Stimulated activated CD8-positive, alpha-beta memory T cell treated with anti-CD3 and anti-CD28 coated beads, Interleukin-2, amount 100 ng/mL, for 48 hours (primary cell): Measurements from ENCODE around the gene STIL.
"Not testable (repeated sequence)": the region's sequence is repeated elsewhere in the genome, so short reads cannot be mapped to it uniquely, and the experiment has no call there.

Experiments used
- DNase-seq, 2 donors: peaks; one replicate each; pipeline ENCODE4 v3.0.0-alpha.2; 2020; ENCODE audit warnings: low read depth in 2 of 2

The STIL gene

DNA sequence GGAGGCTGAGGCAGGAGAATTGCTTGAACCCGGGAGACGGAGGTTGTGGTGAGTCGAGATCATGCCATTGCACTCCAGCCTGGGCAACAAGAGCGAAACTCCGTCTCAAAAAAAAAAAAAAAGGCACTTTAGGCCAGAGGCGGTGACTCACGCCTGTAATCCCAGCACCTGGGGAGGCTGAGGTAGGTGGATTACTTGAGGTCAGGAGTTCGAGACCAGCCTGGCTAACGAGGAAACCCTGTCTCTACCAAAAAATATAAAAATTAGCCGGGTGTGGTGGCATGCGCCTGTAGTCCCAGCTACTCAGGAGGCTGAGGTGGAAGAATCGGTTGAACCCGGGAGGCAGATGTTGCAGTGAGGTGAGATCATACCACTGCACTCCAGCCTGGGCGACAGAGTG, 6.0 kb upstream of the STIL start:
- DNase-seq = not testable (repeated sequence)

- DNase-seq = no peak
Measured at GRCh38 chr1:47317841-47318240, 3.9 kb upstream of the STIL start.

GRCh38 chr1:47309427-47309826, 4.5 kb downstream of the STIL start:
- DNase-seq = no peak

DNA sequence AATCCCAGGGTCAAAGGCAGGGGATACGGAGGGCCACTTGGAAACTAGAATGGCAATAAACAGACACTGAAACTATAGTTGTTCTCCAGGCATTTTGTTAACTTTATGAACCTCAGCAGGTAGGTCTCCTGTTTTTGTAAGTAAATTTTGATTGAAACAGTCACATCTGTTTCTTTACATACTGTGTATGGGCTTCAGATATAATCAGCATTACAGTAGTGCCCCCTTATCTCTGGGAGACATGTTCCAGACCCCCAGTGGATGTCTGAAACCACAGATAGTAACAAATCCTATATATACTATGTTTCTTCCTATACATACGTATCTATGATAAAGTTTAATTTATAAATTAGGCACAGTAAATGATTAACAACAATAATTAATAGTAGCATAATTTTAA, 11.5 kb downstream of the STIL start:
- DNase-seq = no peak

DNA sequence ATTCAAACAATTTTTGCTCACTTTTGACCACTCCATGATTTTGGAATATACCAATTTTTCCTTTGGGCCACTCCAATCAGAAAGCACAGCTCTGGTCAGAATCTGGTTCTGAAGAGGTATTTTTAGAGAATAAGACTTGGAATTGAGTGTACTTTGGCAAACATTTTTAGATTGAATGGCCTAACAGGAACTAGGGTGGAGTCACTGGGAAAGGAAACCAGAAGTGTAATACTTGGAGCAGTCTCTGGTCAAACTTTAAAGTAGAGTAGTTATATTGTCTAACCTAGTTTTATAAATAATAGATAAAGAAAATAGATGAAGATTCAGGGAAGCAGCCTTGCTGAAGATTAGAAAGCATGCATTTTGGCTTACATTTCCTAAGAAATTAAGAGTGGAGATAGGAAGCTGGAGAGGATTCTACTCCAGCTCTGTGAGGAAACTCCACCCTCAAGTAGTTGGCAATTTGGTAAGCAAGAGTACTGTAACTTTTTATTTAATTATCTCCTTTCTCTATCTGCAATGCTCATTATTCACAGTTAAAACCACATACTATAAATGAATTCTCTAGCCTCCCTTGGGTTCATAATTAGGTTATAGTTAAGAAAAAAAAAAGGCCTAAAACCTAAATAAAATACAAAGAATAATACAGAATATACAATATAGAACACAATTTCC, 15.8 kb downstream of the STIL start:
- no peak for DNase-seq

GRCh38 chr1:47295579-47295978, 18.4 kb downstream of the STIL start:
- DNase-seq = no peak

DNA sequence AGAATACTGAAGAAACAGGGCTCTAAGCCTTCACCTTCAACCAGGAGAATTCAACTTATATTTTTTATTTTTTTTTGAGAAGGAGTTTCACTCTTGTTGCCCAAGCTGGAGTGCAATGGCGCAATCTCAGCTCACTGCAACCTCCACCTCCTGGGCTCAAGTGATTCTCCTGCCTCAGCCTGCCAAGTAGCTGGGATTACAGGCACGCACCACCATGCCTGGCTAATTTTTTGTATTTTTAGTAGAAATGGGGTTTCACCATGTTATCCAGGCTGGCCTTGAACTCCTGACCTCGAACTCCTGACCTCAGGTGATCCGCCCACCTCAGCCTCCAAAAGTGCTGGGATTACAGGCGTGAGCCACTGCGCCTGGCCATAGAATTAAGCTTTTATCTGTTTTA, 19.1 kb downstream of the STIL start:
- DNase-seq = not testable (repeated sequence)

DNA sequence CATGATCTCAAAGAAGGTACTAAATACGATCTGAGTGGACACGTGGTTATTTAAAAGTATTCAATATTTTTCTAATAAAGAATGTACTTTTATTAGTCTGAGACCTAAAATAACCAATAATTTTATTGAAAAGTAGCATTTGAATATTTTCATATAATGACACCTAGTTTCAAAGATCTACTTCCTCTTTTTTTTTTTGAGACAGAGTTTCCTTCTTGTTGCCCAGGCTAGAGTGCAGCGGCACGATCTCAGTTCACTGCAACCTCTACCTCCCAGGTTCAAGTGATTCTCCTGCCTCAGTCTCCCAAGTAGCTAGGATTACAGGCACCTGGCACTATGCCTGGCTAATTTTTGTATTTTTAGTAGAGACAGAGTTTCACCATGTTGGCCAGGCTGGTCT, 25.8 kb downstream of the STIL start:
- not testable (repeated sequence) for DNase-seq

DNA sequence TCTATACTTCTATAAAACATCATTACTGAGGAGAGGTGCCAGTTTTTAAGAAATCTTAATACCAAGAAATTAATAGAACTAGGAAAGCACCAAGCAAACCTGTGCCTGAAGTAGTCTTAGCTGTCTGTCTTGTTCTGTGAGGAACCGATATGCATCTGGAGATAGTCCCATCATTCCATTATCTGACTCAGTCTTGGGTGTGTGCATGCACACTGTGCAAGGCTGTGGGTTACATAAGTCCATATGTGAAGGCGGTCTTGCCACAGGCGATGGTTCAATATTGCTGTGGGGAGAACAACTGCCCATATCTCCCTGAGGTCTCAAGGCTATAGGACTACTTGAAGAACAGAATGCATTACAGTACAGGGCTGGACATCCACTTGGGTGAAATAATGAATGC, 33.8 kb downstream of the STIL start:
- no peak for DNase-seq

- DNase-seq = no peak
Measured at GRCh38 chr1:47276850-47277249, 37.1 kb downstream of the STIL start.

DNA sequence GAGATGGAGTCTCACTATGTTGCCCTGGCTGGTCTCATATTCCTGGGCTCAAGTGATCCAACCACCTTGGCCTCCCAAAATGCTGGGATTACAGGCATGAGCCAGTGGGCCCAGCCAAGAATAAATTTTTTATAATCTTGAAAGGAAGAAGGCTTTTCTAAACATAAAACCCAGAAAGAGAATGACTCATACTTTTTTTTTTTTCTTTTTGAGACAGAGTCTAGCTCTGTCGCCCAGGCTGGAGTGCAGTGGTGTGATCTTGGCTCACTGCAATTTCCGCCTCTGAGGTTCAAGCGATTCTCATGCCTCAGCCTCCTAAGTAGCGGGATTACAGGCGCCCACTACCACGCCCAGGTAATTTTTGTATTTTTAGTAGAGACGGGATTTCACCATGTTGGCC, 38.1 kb downstream of the STIL start:
- not testable (repeated sequence) for DNase-seq

- DNase-seq = not testable (repeated sequence)
Measured at GRCh38 chr1:47265529-47265928, 48.4 kb downstream of the STIL start.

DNA sequence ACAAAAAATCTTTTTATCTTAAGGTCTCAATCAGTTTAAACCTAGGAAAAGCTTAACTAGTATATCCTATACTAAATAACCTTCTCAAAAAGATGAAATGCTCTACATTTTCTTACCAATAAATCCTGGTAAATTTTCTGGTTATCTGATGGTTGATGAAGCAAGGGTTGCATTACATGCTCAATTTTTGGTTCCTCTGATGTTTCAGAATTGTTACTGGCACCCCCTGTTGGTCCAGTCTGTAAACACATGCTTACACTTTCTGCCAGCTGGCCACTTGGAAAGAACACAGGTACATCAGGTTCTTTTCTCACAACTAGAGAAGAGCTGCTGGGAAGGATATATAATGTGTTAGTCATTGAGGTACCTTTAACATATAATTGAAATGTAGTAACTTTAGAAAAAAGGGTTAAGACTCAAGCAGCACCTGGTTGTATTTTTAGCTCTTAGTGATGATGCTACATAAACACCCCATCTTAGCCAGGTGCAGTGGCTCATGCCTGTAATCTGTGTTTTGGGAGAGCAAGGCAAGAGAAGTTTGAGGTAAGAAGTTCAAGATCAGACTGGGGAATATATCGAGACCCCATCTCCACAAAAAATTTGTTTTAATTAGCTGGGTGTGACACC, 51.0 kb downstream of the STIL start:
- peak in 1 of 2 donors; percentile 13 for DNase-seq

DNA sequence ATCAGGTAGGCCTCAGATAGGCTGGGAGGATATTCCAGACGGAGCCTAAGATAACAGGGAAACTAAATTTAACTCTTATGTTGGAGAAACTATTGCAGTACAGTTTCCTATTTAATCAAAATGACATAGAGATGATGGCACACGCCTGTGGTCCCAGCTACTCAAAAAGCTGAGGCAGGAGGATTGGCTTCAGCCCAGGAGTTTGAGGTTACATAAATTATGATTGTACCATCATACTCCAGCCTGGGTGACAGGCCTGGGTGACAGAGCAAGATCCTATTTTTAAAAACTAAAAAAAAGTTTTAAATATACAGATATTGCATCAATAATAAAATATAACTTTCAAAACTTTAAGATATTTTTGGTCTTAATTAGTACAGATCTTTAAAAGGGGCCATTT, 56.7 kb downstream of the STIL start:
- DNase-seq = no peak

DNA sequence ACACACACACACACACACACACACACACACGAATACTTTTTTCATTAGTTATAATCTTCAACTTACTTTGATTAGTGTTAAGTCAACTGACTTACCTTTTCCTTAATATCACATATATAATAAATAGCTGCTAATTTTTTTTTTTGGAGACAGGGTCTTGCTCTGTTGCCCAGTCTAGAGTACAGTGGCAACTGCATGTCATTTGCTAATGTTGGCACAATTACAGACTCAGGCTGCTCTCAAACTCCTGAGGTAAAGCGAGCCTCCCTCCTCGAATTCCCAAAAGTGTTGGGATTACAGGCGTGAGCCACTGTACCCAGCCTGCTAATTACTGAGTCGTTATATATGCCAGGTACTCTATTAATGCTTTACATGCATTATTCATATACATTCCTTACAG, 61.2 kb downstream of the STIL start:
- DNase-seq = no peak

DNA sequence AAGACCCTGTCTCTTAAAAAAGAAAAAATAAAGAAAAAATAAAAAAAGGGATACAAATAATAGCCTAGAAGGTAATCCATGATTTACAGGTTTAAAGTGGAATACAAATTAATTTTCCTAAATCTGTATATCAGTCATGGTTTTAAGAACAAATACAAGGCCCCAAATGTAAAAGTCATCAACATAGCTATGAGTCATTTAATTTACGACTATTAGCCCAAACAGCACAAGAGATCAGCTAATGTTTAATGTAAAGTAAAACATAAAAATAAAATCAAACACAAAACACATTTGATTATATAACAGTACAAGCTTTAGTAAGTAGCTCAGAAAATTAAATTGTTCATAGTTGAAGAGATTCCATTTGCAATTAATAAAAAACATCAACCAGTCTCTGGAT, 61.6 kb downstream of the STIL start:
- no peak for DNase-seq

DNA sequence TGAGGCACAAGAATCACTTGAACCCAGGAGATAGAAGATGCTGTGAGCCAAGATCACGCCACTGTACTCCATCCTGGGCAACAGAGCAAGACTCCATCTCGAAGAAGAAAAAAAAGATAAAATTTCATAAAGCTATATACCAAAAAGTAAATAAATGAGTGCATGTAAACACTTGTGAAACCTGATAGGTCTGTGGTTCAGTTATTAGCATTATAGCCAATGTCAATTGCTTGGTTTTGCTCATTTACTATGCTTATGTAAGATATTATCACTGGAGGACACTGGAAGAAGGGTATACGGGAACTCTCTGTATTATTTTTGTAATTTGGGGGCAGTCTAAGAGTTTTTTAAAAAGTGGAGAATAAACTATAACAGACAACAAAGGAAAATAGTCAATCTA, 64.2 kb downstream of the STIL start:
- no peak for DNase-seq

- no peak for DNase-seq
Measured at GRCh38 chr1:47244339-47244862, 69.5 kb downstream of the STIL start.

DNA sequence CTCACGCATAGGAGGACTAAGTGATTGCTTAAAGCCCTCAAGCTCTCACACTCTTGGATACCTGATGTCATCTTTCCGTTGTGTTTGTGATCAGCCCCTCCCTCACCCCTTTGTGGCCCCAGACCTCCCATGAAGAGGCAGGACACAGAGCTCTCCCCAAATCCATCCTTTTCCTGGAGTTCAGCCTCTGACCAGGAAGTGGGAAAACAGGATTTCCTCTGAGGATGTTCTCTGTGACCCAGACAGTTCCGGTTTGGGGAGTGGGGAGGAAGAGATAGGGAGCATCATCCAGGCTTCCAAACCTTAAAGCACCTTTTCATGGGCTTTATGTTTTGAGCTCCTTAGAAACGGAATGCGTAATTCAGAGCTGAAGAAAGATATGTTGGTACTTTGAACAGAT, 70.0 kb downstream of the STIL start:
- DNase-seq = no peak

- DNase-seq = no peak
Measured at GRCh38 chr1:47241114-47242113, 72.5 kb downstream of the STIL start.

DNA sequence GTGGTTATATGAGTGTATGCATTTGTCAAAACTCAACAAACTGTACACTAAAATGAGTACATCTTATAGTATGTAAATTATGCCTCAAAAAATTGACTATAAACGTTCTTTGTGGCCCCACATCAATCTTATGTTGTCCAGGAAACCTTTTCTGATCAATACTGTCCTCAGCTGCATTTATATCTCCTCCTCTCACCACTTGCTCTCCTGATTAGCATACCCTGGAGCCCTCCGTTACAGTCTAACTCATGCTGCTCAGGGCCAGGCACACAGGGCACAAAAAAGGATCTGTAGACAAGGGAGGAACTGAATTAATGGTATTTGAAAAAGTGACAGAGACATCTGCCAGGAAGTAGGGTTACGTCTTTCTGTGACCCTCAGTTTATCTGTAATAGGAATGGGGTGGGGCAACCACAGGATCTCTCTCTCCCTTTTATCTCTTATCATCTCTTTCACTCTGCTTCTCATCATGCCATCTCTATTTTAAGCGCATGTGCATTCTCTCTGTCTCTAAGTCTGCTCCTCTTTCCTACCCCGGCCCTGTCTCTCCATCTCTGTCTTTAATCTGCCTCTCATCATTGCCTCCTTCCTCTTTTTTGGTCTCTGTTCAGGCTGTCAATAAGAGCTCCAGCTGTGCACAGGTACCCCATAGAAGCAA, 74.9 kb downstream of the STIL start:
- no peak for DNase-seq

GRCh38 chr1:47235806-47236205, 78.1 kb downstream of the STIL start:
- DNase-seq = no peak
